ENCODE results near the gene ROBO1.

Gene ROBO1

GRCh38 chr3:78875851-78876250 lies 891.9 kb downstream of the ROBO1 start:
- no peak overlapping the region for H3K9ac ChIP-seq
- TF ChIP-seq CTCF (conservative IDR thresholded peaks at IDR 0.05; ENCODE audit: low read depth, low read length) = no peak
- no peak overlapping the region for H3K4me3 ChIP-seq (IDR thresholded peaks at IDR 0.05; ENCODE audit: insufficient read depth, low read depth, low read length)
- no peaks in the 10 kb centered on the region for H3K79me2 ChIP-seq (ENCODE audit: insufficient read depth, low read depth)
- H3K27ac ChIP-seq = no peak overlapping the region
- H3K27me3 ChIP-seq (ENCODE audit: insufficient read depth, low read depth) = no peaks in the 10 kb centered on the region
- no peaks in the 10 kb centered on the region for H4K20me1 ChIP-seq (ENCODE audit: insufficient read depth)
- no peak overlapping the region for H2AFZ ChIP-seq (ENCODE audit: low read depth)
- no peaks in the 10 kb centered on the region for H3K36me3 ChIP-seq (ENCODE audit: insufficient read depth)
- H3K4me2 ChIP-seq = no peak overlapping the region
- peaks cover 10% of the 10 kb centered on the region for H3K4me1 ChIP-seq (ENCODE audit: low read depth, poor library complexity, severe bottlenecking)

- Histone ChIP-seq H4K20me1 (ENCODE audit: insufficient read depth) (no peaks in the 10 kb centered on the region), H2AFZ (ENCODE audit: low read depth) (no peak overlapping the region), H3K27me3 (ENCODE audit: insufficient read depth, low read depth) (no peaks in the 10 kb centered on the region), H3K4me1 (ENCODE audit: low read depth, poor library complexity, severe bottlenecking) (peaks cover 14% of the 10 kb centered on the region), H3K79me2 (ENCODE audit: insufficient read depth, low read depth) (no peaks in the 10 kb centered on the region), H3K4me3 (IDR thresholded peaks at IDR 0.05; ENCODE audit: insufficient read depth, low read depth, low read length) (no peak overlapping the region), H3K4me2 (no peak overlapping the region), H3K36me3 (ENCODE audit: insufficient read depth) (no peaks in the 10 kb centered on the region), H3K27ac (no peak overlapping the region), H3K9ac (no peak overlapping the region)
- TF ChIP-seq CTCF (conservative IDR thresholded peaks at IDR 0.05; ENCODE audit: low read depth, low read length) = no peak
Measured at GRCh38 chr3:78875436-78875835, 892.4 kb downstream of the ROBO1 start.

- Histone ChIP-seq H3K4me1 (ENCODE audit: low read depth, poor library complexity, severe bottlenecking) (peaks cover 14% of the 10 kb centered on the region), H3K79me2 (ENCODE audit: insufficient read depth, low read depth) (no peaks in the 10 kb centered on the region), H3K4me3 (IDR thresholded peaks at IDR 0.05; ENCODE audit: insufficient read depth, low read depth, low read length) (no peak overlapping the region), H3K4me2 (no peak overlapping the region), H2AFZ (ENCODE audit: low read depth) (no peak overlapping the region), H4K20me1 (ENCODE audit: insufficient read depth) (no peaks in the 10 kb centered on the region), H3K9ac (no peak overlapping the region), H3K27ac (no peak overlapping the region), H3K36me3 (ENCODE audit: insufficient read depth) (no peaks in the 10 kb centered on the region), H3K27me3 (ENCODE audit: insufficient read depth, low read depth) (no peaks in the 10 kb centered on the region)
- no peak for TF ChIP-seq CTCF (conservative IDR thresholded peaks at IDR 0.05; ENCODE audit: low read depth, low read length)
Measured at GRCh38 chr3:78873641-78874040, 894.2 kb downstream of the ROBO1 start.

- H3K27ac ChIP-seq = no peak overlapping the region
- H4K20me1 ChIP-seq (ENCODE audit: insufficient read depth) = no peaks in the 10 kb centered on the region
- no peak for TF ChIP-seq CTCF (conservative IDR thresholded peaks at IDR 0.05; ENCODE audit: low read depth, low read length)
- H3K4me2 ChIP-seq = no peak overlapping the region
- H3K9ac ChIP-seq = no peak overlapping the region
- no peaks in the 10 kb centered on the region for H3K36me3 ChIP-seq (ENCODE audit: insufficient read depth)
- H3K4me1 ChIP-seq (ENCODE audit: low read depth, poor library complexity, severe bottlenecking) = peaks cover 14% of the 10 kb centered on the region
- H3K4me3 ChIP-seq (IDR thresholded peaks at IDR 0.05; ENCODE audit: insufficient read depth, low read depth, low read length) = no peak overlapping the region
- no peak overlapping the region for H2AFZ ChIP-seq (ENCODE audit: low read depth)
- H3K27me3 ChIP-seq (ENCODE audit: insufficient read depth, low read depth) = no peaks in the 10 kb centered on the region
- H3K79me2 ChIP-seq (ENCODE audit: insufficient read depth, low read depth) = no peaks in the 10 kb centered on the region
Measured at GRCh38 chr3:78872195-78872594, 895.6 kb downstream of the ROBO1 start.
